ENCODE measurements around the gene RPAP3.
A peak's percentile ranks its signal among the peaks of the same experiment; 100 is the strongest.

RPAP3 gene

DNA sequence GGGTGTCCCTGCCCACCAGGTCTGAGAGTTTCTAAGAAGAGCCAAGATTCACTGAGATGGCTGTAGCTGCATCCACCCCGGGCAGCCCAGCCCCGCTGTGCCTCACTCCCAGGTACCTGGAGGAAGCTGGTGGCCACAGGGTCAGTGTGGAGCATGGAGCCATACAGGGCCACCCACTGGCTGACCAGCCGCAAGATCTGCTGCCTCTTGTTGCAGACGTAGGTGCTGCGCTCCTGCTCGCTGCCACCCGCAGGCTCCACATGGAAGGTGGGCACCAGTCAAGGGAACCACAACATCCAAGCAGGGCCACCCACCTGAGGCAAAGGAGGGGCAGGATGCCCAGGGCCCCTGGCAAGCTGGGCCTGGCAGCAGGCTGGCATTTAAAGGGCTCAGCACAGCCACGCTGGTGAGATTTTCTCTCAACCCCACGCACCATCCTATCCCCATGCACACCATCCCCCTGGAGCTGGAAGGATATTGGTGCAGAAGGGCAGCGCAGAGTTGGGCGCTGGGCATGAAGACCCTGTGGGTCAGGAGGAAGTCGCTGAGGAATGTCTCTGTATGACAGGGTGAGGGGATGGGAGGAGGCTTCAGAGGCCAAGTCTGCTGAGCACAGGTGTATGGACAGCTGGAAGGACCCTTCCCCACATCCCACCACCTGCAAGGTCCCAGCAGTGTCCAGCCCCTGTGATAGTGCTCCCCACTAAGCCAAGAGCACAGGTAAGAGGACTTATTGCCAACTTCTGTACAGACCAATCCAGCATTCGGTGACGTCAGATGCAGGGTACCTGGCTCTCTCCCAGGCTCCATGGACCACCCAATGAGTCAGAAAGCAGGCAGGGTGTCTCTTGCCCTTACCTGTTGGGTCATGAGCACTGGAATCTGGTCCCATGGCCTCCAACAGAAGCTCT is 42.0 kb upstream of the RPAP3 start:
- WGBS = 87% methylated on average over 12 of the region's 14 CpGs
- no peak overlapping the region for H2AFZ ChIP-seq (ENCODE audit: low read depth, low read length)

DNA sequence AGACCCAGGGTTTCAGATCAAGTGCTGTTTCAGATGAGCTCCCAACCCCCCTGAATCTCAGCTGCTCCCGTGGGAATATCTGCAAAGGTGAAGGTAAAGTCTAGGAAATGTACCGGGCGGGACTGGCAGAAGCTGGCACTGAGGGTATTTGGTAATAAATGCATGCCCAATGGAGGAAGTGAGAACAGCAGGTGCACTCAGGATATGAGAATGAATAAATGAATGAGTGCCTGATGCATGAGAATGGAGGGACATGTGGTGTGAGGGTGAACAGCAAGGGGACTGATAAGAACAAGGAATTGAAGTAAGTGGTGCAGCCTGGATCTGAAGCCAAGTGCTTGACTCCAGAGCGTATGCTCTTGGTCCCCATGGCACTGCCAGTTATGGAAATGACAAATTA is 41.3 kb upstream of the RPAP3 start:
- Histone ChIP-seq H3K9me3 (ENCODE audit: control insufficient read depth, low read length) (no peaks in the 10 kb centered on the region), H3K27ac (ENCODE audit: low read length, poor library complexity, severe bottlenecking) (no peak overlapping the region), H3K14ac (ENCODE audit: low read length in 2 of 2) (no peak overlapping the region), H3K36me3 (ENCODE audit: control insufficient read depth in 1 of 2, insufficient read depth in 2 of 2, low read depth in 1 of 2, low read length in 2 of 2) (peaks cover 4 to 89% of the 10 kb centered on the region in 2 experiments), H3K4ac (ENCODE audit: low read depth in 1 of 2, low read length in 2 of 2) (no peak overlapping the region), H3K4me1 (ENCODE audit: control insufficient read depth, insufficient read depth, low read depth, low read length) (peaks cover 12% of the 10 kb centered on the region), H3K4me2 (ENCODE audit: low read length, poor library complexity, severe bottlenecking) (no peak overlapping the region), H3K18ac (ENCODE audit: low read depth in 1 of 2, low read length in 2 of 2) (no peak overlapping the region), H3K9ac (ENCODE audit: low read length) (no peak overlapping the region), H2BK120ac (ENCODE audit: low read depth, low read length) (no peak overlapping the region), H2BK5ac (ENCODE audit: low read depth, low read length, poor library complexity, severe bottlenecking) (no peak overlapping the region), H2AK5ac (ENCODE audit: low read length, severe bottlenecking) (no peak overlapping the region), H4K8ac (ENCODE audit: low read length) (no peak overlapping the region), H3K4me3 (ENCODE audit: insufficient read depth in 1 of 2, low read depth in 1 of 2, low read length in 2 of 2) (no peak overlapping the region), H3K27me3 (ENCODE audit: control insufficient read depth in 1 of 2, insufficient read depth in 1 of 2, low read length in 2 of 2) (peaks cover 0 to 17% of the 10 kb centered on the region in 2 experiments), H3K79me1 (replicated peaks; ENCODE audit: low read length, poor library complexity, severe bottlenecking) (peaks cover 6% of the 10 kb centered on the region), H2BK12ac (ENCODE audit: low read length in 2 of 2) (no peak overlapping the region), H2BK15ac (ENCODE audit: low read depth, poor library complexity, severe bottlenecking) (no peak overlapping the region), H2AFZ (ENCODE audit: low read depth, low read length) (no peak overlapping the region), H4K91ac (ENCODE audit: low read length) (no peak overlapping the region), H3K23ac (ENCODE audit: low read length in 2 of 2) (no peak overlapping the region)
- no peak for DNase-seq
- WGBS = 93% methylated on average over 4 of the region's 4 CpGs

More for the DNA sequence above, 42.0 kb upstream of the RPAP3 start:
- H3K36me3 ChIP-seq (ENCODE audit: control insufficient read depth in 1 of 2, insufficient read depth in 2 of 2, low read depth in 1 of 2, low read length in 2 of 2) = peaks cover 4 to 95% of the 10 kb centered on the region in 2 experiments
- peaks cover 9% of the 10 kb centered on the region for H3K79me1 ChIP-seq (replicated peaks; ENCODE audit: low read length, poor library complexity, severe bottlenecking)
- DNase-seq = no peak
- no peak overlapping the region for H3K9ac ChIP-seq (ENCODE audit: low read length)
- no peak overlapping the region for H4K91ac ChIP-seq (ENCODE audit: low read length)
- H3K23ac ChIP-seq (ENCODE audit: low read length in 2 of 2) = no peak overlapping the region
- no peak overlapping the region for H2BK12ac ChIP-seq (ENCODE audit: low read length in 2 of 2)
- no peak overlapping the region for H2BK15ac ChIP-seq (ENCODE audit: low read depth, poor library complexity, severe bottlenecking)
- H3K4ac ChIP-seq (ENCODE audit: low read depth in 1 of 2, low read length in 2 of 2) = no peak overlapping the region
- H3K9me3 ChIP-seq (ENCODE audit: control insufficient read depth, low read length) = no peaks in the 10 kb centered on the region
- H2AK5ac ChIP-seq (ENCODE audit: low read length, severe bottlenecking) = no peak overlapping the region
- peaks cover 16% of the 10 kb centered on the region for H3K4me1 ChIP-seq (ENCODE audit: control insufficient read depth, insufficient read depth, low read depth, low read length)
- peaks cover 0 to 17% of the 10 kb centered on the region in 2 experiments for H3K27me3 ChIP-seq (ENCODE audit: control insufficient read depth in 1 of 2, insufficient read depth in 1 of 2, low read length in 2 of 2)
- no peak overlapping the region for H3K14ac ChIP-seq (ENCODE audit: low read length in 2 of 2)
- no peak overlapping the region for H2BK120ac ChIP-seq (ENCODE audit: low read depth, low read length)
- no peak overlapping the region for H3K18ac ChIP-seq (ENCODE audit: low read depth in 1 of 2, low read length in 2 of 2)
- H3K4me3 ChIP-seq (ENCODE audit: insufficient read depth in 1 of 2, low read depth in 1 of 2, low read length in 2 of 2) = peak overlapping the region in 1 of 2 experiments; percentile 14
- no peak overlapping the region for H4K8ac ChIP-seq (ENCODE audit: low read length)
- H3K4me2 ChIP-seq (ENCODE audit: low read length, poor library complexity, severe bottlenecking) = no peak overlapping the region
- no peak overlapping the region for H2BK5ac ChIP-seq (ENCODE audit: low read depth, low read length, poor library complexity, severe bottlenecking)
- H3K27ac ChIP-seq (ENCODE audit: low read length, poor library complexity, severe bottlenecking) = no peak overlapping the region

DNA sequence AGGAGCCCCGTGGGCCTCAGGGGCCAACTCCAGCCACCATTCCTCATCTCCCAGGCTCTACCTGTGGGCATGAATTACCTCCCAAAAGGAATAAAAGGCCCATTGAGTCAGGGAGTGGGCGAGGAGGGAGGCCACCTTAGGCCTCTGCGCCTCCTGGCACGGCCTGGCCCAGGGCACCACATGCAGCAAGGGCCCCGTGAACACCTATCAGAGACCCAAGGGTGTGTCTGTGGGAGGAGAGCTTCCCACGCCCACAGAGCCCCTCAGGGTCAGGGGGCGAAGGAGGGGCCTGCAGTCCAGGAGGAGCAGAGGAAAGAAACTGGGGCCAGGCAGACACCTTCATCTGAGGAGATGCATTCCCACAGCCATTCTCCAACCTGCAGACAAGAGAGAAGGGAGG is 40.7 kb upstream of the RPAP3 start:
- Histone ChIP-seq H3K9me3 (ENCODE audit: control insufficient read depth, low read length) (no peaks in the 10 kb centered on the region), H2AFZ (ENCODE audit: low read depth, low read length) (no peak overlapping the region), H3K23ac (ENCODE audit: low read length in 2 of 2) (no peak overlapping the region), H3K4me2 (ENCODE audit: low read length, poor library complexity, severe bottlenecking) (no peak overlapping the region), H3K4ac (ENCODE audit: low read depth in 1 of 2, low read length in 2 of 2) (no peak overlapping the region), H3K27me3 (ENCODE audit: control insufficient read depth in 1 of 2, insufficient read depth in 1 of 2, low read length in 2 of 2) (peaks cover 0 to 17% of the 10 kb centered on the region in 2 experiments), H3K9ac (ENCODE audit: low read length) (no peak overlapping the region), H3K18ac (ENCODE audit: low read depth in 1 of 2, low read length in 2 of 2) (no peak overlapping the region), H3K36me3 (ENCODE audit: control insufficient read depth in 1 of 2, insufficient read depth in 2 of 2, low read depth in 1 of 2, low read length in 2 of 2) (peaks cover 4 to 83% of the 10 kb centered on the region in 2 experiments), H3K79me1 (replicated peaks; ENCODE audit: low read length, poor library complexity, severe bottlenecking) (peaks cover 3% of the 10 kb centered on the region), H4K91ac (ENCODE audit: low read length) (no peak overlapping the region), H3K4me1 (ENCODE audit: control insufficient read depth, insufficient read depth, low read depth, low read length) (peaks cover 9% of the 10 kb centered on the region), H3K14ac (ENCODE audit: low read length in 2 of 2) (no peak overlapping the region), H2BK12ac (ENCODE audit: low read length in 2 of 2) (no peak overlapping the region), H4K8ac (ENCODE audit: low read length) (no peak overlapping the region), H2BK120ac (ENCODE audit: low read depth, low read length) (no peak overlapping the region), H2BK5ac (ENCODE audit: low read depth, low read length, poor library complexity, severe bottlenecking) (no peak overlapping the region), H3K4me3 (ENCODE audit: insufficient read depth in 1 of 2, low read depth in 1 of 2, low read length in 2 of 2) (no peak overlapping the region), H2BK15ac (ENCODE audit: low read depth, poor library complexity, severe bottlenecking) (no peak overlapping the region), H2AK5ac (ENCODE audit: low read length, severe bottlenecking) (no peak overlapping the region), H3K27ac (ENCODE audit: low read length, poor library complexity, severe bottlenecking) (no peak overlapping the region)
- 89% methylated on average over 7 of the region's 7 CpGs for WGBS
- DNase-seq = no peak

DNA sequence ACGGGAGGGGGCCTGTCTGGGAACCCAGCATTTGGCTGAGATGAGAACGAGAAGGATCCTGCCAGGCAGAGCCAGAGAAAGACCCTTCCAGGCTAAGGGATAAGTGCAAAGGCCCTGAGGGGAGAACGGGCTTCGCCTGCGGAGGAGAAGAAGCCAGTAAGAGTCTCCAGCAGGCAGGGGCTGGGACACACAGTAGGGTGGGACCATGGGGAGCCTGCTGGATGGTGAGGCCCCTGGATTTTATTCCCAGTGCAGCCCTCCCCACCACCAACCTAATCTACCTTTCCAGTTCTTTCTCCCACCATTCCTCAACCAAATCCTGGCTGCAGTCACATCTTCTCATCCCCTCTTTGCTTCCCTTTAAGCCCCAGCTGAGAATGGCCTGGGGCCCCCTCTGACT is 40.2 kb upstream of the RPAP3 start:
- H4K91ac ChIP-seq (ENCODE audit: low read length) = no peak overlapping the region
- peaks cover 4 to 78% of the 10 kb centered on the region in 2 experiments for H3K36me3 ChIP-seq (ENCODE audit: control insufficient read depth in 1 of 2, insufficient read depth in 2 of 2, low read depth in 1 of 2, low read length in 2 of 2)
- peaks cover 2% of the 10 kb centered on the region for H3K79me1 ChIP-seq (replicated peaks; ENCODE audit: low read length, poor library complexity, severe bottlenecking)
- DNase-seq = no peak
- peaks cover 0 to 17% of the 10 kb centered on the region in 2 experiments for H3K27me3 ChIP-seq (ENCODE audit: control insufficient read depth in 1 of 2, insufficient read depth in 1 of 2, low read length in 2 of 2)
- H2BK15ac ChIP-seq (ENCODE audit: low read depth, poor library complexity, severe bottlenecking) = no peak overlapping the region
- no peak overlapping the region for H3K9ac ChIP-seq (ENCODE audit: low read length)
- no peak overlapping the region for H3K18ac ChIP-seq (ENCODE audit: low read depth in 1 of 2, low read length in 2 of 2)
- H3K4me1 ChIP-seq (ENCODE audit: control insufficient read depth, insufficient read depth, low read depth, low read length) = peaks cover 10% of the 10 kb centered on the region
- no peak overlapping the region for H2AK5ac ChIP-seq (ENCODE audit: low read length, severe bottlenecking)
- H3K23ac ChIP-seq (ENCODE audit: low read length in 2 of 2) = no peak overlapping the region
- no peak overlapping the region for H2BK5ac ChIP-seq (ENCODE audit: low read depth, low read length, poor library complexity, severe bottlenecking)
- H4K8ac ChIP-seq (ENCODE audit: low read length) = no peak overlapping the region
- no peak overlapping the region for H2BK120ac ChIP-seq (ENCODE audit: low read depth, low read length)
- H2AFZ ChIP-seq (ENCODE audit: low read depth, low read length) = no peak overlapping the region
- H3K4me2 ChIP-seq (ENCODE audit: low read length, poor library complexity, severe bottlenecking) = no peak overlapping the region
- no peak overlapping the region for H3K4me3 ChIP-seq (ENCODE audit: insufficient read depth in 1 of 2, low read depth in 1 of 2, low read length in 2 of 2)
- no peak overlapping the region for H3K14ac ChIP-seq (ENCODE audit: low read length in 2 of 2)
- no peaks in the 10 kb centered on the region for H3K9me3 ChIP-seq (ENCODE audit: control insufficient read depth, low read length)
- no peak overlapping the region for H2BK12ac ChIP-seq (ENCODE audit: low read length in 2 of 2)
- WGBS = 66% methylated on average over 2 of the region's 5 CpGs
- H3K27ac ChIP-seq (ENCODE audit: low read length, poor library complexity, severe bottlenecking) = no peak overlapping the region
- no peak overlapping the region for H3K4ac ChIP-seq (ENCODE audit: low read depth in 1 of 2, low read length in 2 of 2)
